Measurements from ENCODE around the gene TRPM2.

DNA sequence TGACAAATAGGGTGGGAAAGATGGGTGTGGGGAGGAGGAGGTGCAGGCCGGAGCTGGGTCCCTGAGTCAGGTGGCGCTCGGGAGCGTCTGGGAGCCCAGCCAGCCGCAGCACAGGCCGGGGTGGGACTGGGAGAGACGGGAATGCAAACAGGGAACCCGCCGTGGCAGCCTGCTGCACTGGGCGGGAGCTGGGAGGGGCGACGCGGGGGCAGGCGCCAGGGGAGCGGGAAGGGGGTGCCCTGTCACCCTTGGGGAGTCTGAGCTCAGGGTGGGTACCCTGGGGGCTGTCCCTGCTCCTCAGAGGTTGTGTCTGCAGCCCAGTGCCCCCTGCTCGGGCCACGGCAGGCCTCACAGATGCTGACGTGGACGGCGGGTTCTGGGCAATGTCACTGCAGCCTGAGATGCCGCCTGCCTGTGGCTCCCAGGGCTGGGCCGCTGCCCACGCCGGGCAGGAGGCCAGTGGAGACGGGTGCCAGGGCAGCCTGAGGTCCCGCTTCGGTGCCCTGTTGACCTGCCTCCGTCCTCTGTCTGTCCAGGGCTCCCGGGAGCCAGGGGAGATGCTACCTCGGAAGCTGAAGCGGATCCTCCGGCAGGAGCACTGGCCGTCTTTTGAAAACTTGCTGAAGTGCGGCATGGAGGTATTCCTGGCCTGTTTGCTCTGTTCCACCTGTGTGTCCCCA lies 85.2 kb downstream of the TRPM2 start:
- TF ChIP-seq CTCF (IDR thresholded peaks at IDR 0.05) (no peak), ZFX (IDR thresholded peaks at IDR 0.05; ENCODE audit: borderline replicate concordance) (no peak)
